Testis (tissue), 5 donors: Measurements from ENCODE around the gene DDAH2. TPM values are rescaled to one million over a fixed set of nuclear protein-coding genes. Genes with fewer than 3 reads are reported as not detected.
A peak's percentile ranks its signal among the peaks of the same experiment; 100 is the strongest.

Experiments used
- DNase-seq: peaks from one replicate; pipeline ENCODE4 v3.0.0-alpha.2; 2019
- H3K27ac ChIP-seq, 2 donors: fragments of 200-600 bp; sonication (generic); one replicate each; pipeline ENCODE4 v1.5.1; 2019
- H3K27me3 ChIP-seq: fragments of 200-600 bp; sonication (generic); one replicate; pipeline ENCODE4 v1.5.1; 2019
- H3K36me3 ChIP-seq: fragments of 200-600 bp; sonication (generic); one replicate; pipeline ENCODE4 v1.5.1; 2017; ENCODE audit warnings: low read depth; ENCODE audit errors: missing control alignments
- H3K4me1 ChIP-seq: fragments of 200-600 bp; sonication (generic); one replicate; pipeline ENCODE4 v1.5.1; 2019
- H3K4me3 ChIP-seq, 2 donors: fragments of 200-600 bp; sonication (generic); one replicate each; pipeline ENCODE4 v1.5.1; 2017 to 2019
- H3K9me3 ChIP-seq: fragments of 200-600 bp; sonication (generic); one replicate; pipeline ENCODE4 v1.5.1; 2017
- POLR2A ChIP-seq: fragments of 450-650 bp; IDR thresholded peaks from one replicate; pipeline ENCODE4 v1.6.1; 2017; ENCODE audit warnings: antibody characterized with exemption, mild to moderate bottlenecking, moderate library complexity
- WGBS, 2 donors: methylation state at CpG; one replicate each; pipeline ENCODE4 v1.1.5; 2018; 5-methylcytosine and 5-hydroxymethylcytosine counted together
- intact Hi-C: fragments of 100-400 bp; cut with DNase I; formaldehyde crosslinking; loops from one replicate; pipeline ENCODE4 v1.15.1; 2023; ENCODE audit warnings: low total_unique reads
- long read RNA-seq, 2 donors: transcript quantifications; one replicate each; lab custom pipeline, GENCODE V29; 2026
- polyA plus RNA-seq: library from polyadenylated mRNA; stranded (reverse); fragments of 350-450 nt; fragmentation: Illumina TruSeq; extraction: RNeasy Lipid Tissue Mini Kit (QIAGEN cat#74804); gene quantifications from one replicate; pipeline ENCODE4 v1.2.3, GENCODE V29; 2014; ENCODE audit warnings: low read depth, low replicate concordance; ENCODE audit not compliant: insufficient read depth
- total RNA-seq, 2 donors: library from RNA; depleted of rRNA; stranded (reverse); fragments of >200 nt; gene quantifications; one replicate each; pipeline ENCODE4 v1.2.3, GENCODE V29; 2016
- TF ChIP-seq, protein P1 (sequence below), 3 experiments: fragments of 450-650 bp in 2 of 3; fragments of 200-600 bp in 1 of 3; sonication (generic) in 1 of 3; IDR thresholded peaks; one replicate each; pipeline ENCODE4 v1.5.1; 2016 to 2019; ENCODE audit warnings: antibody characterized with exemption in 3 of 3, mild to moderate bottlenecking in 2 of 3, moderate library complexity in 1 of 3

The DDAH2 gene, protein sequence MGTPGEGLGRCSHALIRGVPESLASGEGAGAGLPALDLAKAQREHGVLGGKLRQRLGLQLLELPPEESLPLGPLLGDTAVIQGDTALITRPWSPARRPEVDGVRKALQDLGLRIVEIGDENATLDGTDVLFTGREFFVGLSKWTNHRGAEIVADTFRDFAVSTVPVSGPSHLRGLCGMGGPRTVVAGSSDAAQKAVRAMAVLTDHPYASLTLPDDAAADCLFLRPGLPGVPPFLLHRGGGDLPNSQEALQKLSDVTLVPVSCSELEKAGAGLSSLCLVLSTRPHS
- total RNA-seq (10 to 100 TPM; 19.6 to 38.0 TPM), polyA plus RNA-seq (50.8 TPM)
- long read RNA-seq, donor 1, transcript DDAH2-212 (6 exons, 1,688 nt), result minor isoform, 21 of 96 reads
- long read RNA-seq, donor 1, transcript DDAH2-211 (7 exons, 1,330 nt), result minor isoform, 6 of 96 reads
- long read RNA-seq, donor 1, transcript DDAH2-213 (7 exons, 1,688 nt), result major isoform, 60 of 96 reads
- long read RNA-seq, donor 1, partial matches to known transcripts, result 6 of 96 reads
- long read RNA-seq, donor 1, other reads (novel, unspliced or antisense), result 0 of 96 reads
- long read RNA-seq, donor 2, transcript DDAH2-213 (7 exons, 1,688 nt), result major isoform, 25 of 52 reads
- long read RNA-seq, donor 2, transcript DDAH2-212 (6 exons, 1,688 nt), result minor isoform, 9 of 52 reads
- long read RNA-seq, donor 2, partial matches to known transcripts, result 14 of 52 reads
- long read RNA-seq, donor 2, other reads (novel, unspliced or antisense), result 0 of 52 reads

DNA sequence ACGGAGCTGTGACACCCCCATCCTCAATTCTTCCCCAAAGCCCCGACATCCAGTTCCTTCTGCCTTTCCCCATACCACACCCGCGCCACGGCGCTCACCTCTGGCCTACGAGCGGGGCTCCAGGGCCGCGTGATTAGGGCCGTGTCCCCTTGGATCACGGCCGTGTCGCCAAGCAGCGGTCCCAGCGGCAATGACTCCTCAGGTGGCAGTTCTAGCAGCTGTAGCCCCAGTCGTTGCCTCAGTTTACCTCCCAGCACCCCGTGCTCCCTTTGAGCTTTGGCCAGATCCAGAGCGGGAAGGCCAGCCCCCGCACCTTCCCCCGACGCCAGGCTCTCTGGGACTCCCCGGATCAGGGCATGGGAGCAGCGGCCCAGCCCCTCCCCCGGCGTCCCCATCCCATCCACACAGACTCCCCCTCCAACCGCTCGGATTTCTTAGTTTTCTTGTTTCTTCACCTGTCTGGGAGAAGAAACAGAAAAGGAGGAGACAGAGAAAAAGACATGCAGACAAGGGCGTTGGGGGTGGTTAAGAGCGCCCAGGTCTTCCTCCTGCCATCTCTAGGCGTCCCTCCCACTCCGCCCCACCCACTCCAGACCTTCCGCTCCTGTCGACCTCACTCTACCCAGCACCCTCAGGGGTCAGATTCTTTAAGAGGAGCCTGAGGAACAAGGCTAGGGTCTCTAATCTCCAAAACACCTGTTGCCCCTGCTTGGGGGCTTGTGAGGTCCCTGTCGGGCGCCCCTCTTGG lies at the start of gene DDAH2:
DDAH2 (minus strand) TSS at position 533 of the 748 bp plus-strand sequence; CDS start at position 395, 138 bp downstream.
- TF ChIP-seq, protein P1, sequence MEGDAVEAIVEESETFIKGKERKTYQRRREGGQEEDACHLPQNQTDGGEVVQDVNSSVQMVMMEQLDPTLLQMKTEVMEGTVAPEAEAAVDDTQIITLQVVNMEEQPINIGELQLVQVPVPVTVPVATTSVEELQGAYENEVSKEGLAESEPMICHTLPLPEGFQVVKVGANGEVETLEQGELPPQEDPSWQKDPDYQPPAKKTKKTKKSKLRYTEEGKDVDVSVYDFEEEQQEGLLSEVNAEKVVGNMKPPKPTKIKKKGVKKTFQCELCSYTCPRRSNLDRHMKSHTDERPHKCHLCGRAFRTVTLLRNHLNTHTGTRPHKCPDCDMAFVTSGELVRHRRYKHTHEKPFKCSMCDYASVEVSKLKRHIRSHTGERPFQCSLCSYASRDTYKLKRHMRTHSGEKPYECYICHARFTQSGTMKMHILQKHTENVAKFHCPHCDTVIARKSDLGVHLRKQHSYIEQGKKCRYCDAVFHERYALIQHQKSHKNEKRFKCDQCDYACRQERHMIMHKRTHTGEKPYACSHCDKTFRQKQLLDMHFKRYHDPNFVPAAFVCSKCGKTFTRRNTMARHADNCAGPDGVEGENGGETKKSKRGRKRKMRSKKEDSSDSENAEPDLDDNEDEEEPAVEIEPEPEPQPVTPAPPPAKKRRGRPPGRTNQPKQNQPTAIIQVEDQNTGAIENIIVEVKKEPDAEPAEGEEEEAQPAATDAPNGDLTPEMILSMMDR (IDR thresholded peaks at IDR 0.05), result peak in 1 of 3 experiments; percentile 53
- no peak for TF ChIP-seq POLR2A
- DNase-seq, result no peak
- H3K9me3 ChIP-seq, result no peaks in the 10 kb centered on the region
- peak within 1 kb of the TSS; percentile 66 to 85 for H3K4me3 ChIP-seq
- intact Hi-C loops, result no loop called here
- H3K27me3 ChIP-seq, result no peaks in the 10 kb centered on the region
- no peaks in the 10 kb centered on the region for H3K36me3 ChIP-seq
- H3K4me1 ChIP-seq, result peaks cover 6% of the 10 kb centered on the region
- WGBS, 2 donors, result 10 to 13% methylated on average over 33 to 36 of the region's 36 CpGs
- H3K27ac ChIP-seq, result peak within 1 kb of the TSS; percentile 94 to 96

DNA sequence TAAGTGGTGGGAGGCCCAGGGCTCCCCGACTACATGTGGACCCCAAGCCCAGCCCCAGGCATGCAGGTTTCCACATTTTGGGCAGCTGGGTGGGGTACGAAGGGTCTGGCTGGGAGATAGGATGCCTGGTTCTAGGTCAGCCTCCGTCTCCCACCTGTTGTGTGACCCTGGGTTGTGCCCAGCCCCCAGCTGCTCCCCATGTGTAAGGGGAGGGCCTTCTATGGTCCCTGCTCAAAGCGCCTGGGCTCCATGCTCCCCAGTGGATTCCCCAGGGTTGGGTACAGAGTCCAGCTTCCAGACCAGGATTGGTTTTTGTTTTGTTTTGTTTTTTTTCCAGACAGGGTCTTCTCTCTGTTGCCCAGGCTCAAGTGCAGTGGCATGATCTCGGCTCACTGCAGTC lies 49.1 kb upstream of the DDAH2 start:
- Histone ChIP-seq H3K36me3 (no peaks in the 10 kb centered on the region), H3K27ac (no peak overlapping the region), H3K4me1 (peaks cover 12% of the 10 kb centered on the region), H3K9me3 (no peaks in the 10 kb centered on the region), H3K4me3 (no peak overlapping the region), H3K27me3 (no peaks in the 10 kb centered on the region)
- WGBS, 2 donors, result 92 to 95% methylated on average over 3 to 4 of the region's 5 CpGs
- DNase-seq, result no peak
- TF ChIP-seq, protein P1 (IDR thresholded peaks at IDR 0.05), result no peak
- TF ChIP-seq POLR2A, result no peak
- intact Hi-C loops, result no loop called here

DNA sequence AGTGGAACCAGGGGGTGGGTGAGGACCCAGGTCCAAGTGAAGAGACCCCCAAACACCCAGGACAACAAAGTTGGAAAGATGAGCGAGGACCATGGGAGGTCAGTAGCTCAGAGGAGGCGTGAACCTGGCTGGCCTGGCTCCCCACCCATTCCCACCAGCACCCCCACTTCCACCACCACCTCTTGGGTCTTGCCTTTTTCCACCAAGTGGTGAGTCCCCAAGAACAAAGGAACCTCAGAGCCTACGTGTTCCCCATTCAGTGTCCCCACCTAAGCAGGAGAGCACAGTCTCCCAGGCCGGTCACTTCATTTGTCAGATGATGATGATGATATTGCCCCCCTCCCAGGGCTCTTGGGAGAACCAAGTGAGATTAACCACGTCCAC lies 48.6 kb upstream of the DDAH2 start:
- Histone ChIP-seq H3K4me3 (no peak overlapping the region), H3K9me3 (no peaks in the 10 kb centered on the region), H3K4me1 (peaks cover 12% of the 10 kb centered on the region), H3K27me3 (no peaks in the 10 kb centered on the region), H3K27ac (no peak overlapping the region), H3K36me3 (no peaks in the 10 kb centered on the region)
- TF ChIP-seq POLR2A, result no peak
- TF ChIP-seq, protein P1 (IDR thresholded peaks at IDR 0.05), result no peak
- intact Hi-C loops, result no loop called here
- DNase-seq, result no peak
- 95 to 100% methylated on average over 5 of the region's 5 CpGs for WGBS, 2 donors

DNA sequence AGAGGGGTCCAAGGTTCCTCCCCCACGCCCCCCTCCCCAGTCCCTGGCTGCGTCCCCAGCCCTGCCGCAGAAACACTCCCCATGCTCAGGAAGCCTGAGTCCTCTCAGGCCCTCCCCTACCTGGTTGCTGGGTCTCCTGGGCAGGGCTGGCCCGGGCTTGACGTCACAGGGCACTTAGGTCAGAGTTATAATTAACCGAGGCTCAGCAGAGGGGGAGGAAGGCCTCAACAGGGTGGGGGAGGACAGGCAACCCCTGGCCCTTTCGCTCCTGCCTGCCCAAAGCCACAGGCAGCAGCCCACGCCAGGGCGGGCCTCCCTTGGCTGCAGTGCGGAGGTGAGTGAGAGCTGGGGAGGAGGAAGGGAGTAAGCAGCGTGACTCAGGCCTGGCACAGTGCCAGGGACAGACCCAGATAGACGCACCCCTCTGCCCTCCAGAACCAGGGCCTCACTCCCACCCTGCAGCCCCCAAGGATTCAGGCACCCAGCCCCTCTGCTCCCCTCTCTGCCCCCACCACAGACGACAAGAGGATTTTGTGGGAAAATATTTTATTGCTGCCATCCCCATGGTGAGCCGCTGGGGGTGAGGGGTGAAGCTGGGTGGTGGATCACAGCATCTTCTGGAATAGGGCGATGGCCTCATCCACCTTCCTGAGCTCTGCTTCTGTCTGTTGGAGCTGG lies 48.0 kb upstream of the DDAH2 start, which contains the start of gene VWA7:
VWA7 (minus strand) TSS at position 340 of the 678 bp plus-strand sequence. CDS start 549 bp downstream, outside the sequence.
- Histone ChIP-seq H3K27ac (peak within 1 kb of the TSS in 1 of 2 donors; percentile 19), H3K9me3 (no peaks in the 10 kb centered on the region), H3K27me3 (no peaks in the 10 kb centered on the region), H3K36me3 (no peaks in the 10 kb centered on the region), H3K4me1 (peaks cover 12% of the 10 kb centered on the region), H3K4me3 (no peak within 1 kb of the TSS)
- DNase-seq, result peak; percentile 85
- intact Hi-C loops, result no loop called here
- WGBS, 2 donors, result 31 to 40% methylated on average over 7 to 15 of the region's 15 CpGs
- TF ChIP-seq, protein P1 (IDR thresholded peaks at IDR 0.05), result no peak
- no peak for TF ChIP-seq POLR2A
